SK-N-SH (cell line): ENCODE data around the gene ATP6V1G3.

ENCODE experiments used
- CHD2 ChIP-seq: fragments of 150-350 bp; IDR thresholded peaks from 2 replicates; pipeline ENCODE4 v1.6.1; 2018; ENCODE audit warnings: low read length; ENCODE audit not compliant: partially characterized antibody
- CTCF ChIP-seq: fragments of 200-600 bp; sonication (generic); IDR thresholded peaks from 2 replicates; pipeline ENCODE4 v1.6.1; 2017; ENCODE audit warnings: antibody characterized with exemption, mild to moderate bottlenecking, moderate library complexity
- EP300 ChIP-seq, 2 experiments: IDR thresholded peaks; 2 replicates each; pipeline versions ENCODE4 v1.4.0 to v1.6.1; 2012; ENCODE audit warnings: borderline replicate concordance in 1 of 2, low read depth in 1 of 2, low read length in 1 of 2
- FOSL2 ChIP-seq: IDR thresholded peaks from 2 replicates; pipeline ENCODE4 v1.4.0; 2012; ENCODE audit warnings: low read depth, mild to moderate bottlenecking, moderate library complexity, borderline replicate concordance
- MAX ChIP-seq: IDR thresholded peaks from 2 replicates; pipeline ENCODE4 v1.4.0; 2012; ENCODE audit warnings: low read depth
- MXI1 ChIP-seq: IDR thresholded peaks from 2 replicates; pipeline ENCODE4 v1.6.1; 2012; ENCODE audit warnings: mild to moderate bottlenecking, low read depth, low read length, improper control_type of control experiment
- POLR2AphosphoS5 ChIP-seq: IDR thresholded peaks from 2 replicates; pipeline ENCODE4 v1.6.1; 2012; ENCODE audit warnings: low read depth, low read length
- RAD21 ChIP-seq: IDR thresholded peaks from 2 replicates; pipeline ENCODE4 v1.6.1; 2012; ENCODE audit warnings: mild to moderate bottlenecking, low read length
- REST ChIP-seq: IDR thresholded peaks from 2 replicates; pipeline ENCODE4 v1.6.1; 2012; ENCODE audit warnings: mild to moderate bottlenecking, low read depth, low read length, moderate library complexity
- SIN3A ChIP-seq: IDR thresholded peaks from 2 replicates; pipeline ENCODE4 v1.6.1; 2012; ENCODE audit warnings: low read depth, mild to moderate bottlenecking, low read length, moderate library complexity, borderline replicate concordance
- TAF1 ChIP-seq: IDR thresholded peaks from 2 replicates; pipeline ENCODE4 v1.6.1; 2012; ENCODE audit warnings: low read depth, mild to moderate bottlenecking, low read length, moderate library complexity, borderline replicate concordance
- USF2 ChIP-seq: fragments of 150-350 bp; IDR thresholded peaks from 2 replicates; pipeline ENCODE4 v1.6.1; 2017; ENCODE audit warnings: antibody characterized with exemption, low read length, low read depth, borderline replicate concordance
- YY1 ChIP-seq: IDR thresholded peaks from 2 replicates; pipeline ENCODE4 v1.4.0; 2012; ENCODE audit warnings: low read depth, mild to moderate bottlenecking

- no peak for TF ChIP-seq MAX
- no peak for TF ChIP-seq POLR2AphosphoS5
- TF ChIP-seq RAD21: no peak
- no peak for TF ChIP-seq USF2
- no peak for TF ChIP-seq REST
- TF ChIP-seq YY1: no peak
- TF ChIP-seq CTCF: no peak
- no peak for TF ChIP-seq MXI1
- no peak for TF ChIP-seq EP300 (IDR thresholded peaks at IDR 0.05; ENCODE audit: borderline replicate concordance in 1 of 2, low read depth in 1 of 2, low read length in 1 of 2)
- no peak for TF ChIP-seq TAF1
- TF ChIP-seq FOSL2: no peak
- TF ChIP-seq SIN3A: no peak
- no peak for TF ChIP-seq CHD2
These were observed 19.7 kb upstream of the ATP6V1G3 start for GRCh38 chr1:198560161-198560560.
